GM18519 (cell line): Measurements from ENCODE around the gene SLC35A2.

Experiments used
- ATAC-seq: cut with Tn5 transposase; IDR thresholded peaks from one replicate; pipeline ENCODE4 v1.9.1; 2021; ENCODE audit warnings: mild to moderate bottlenecking, moderate library complexity; ENCODE audit not compliant: unreplicated experiment, low FRiP score

The SLC35A2 gene

DNA sequence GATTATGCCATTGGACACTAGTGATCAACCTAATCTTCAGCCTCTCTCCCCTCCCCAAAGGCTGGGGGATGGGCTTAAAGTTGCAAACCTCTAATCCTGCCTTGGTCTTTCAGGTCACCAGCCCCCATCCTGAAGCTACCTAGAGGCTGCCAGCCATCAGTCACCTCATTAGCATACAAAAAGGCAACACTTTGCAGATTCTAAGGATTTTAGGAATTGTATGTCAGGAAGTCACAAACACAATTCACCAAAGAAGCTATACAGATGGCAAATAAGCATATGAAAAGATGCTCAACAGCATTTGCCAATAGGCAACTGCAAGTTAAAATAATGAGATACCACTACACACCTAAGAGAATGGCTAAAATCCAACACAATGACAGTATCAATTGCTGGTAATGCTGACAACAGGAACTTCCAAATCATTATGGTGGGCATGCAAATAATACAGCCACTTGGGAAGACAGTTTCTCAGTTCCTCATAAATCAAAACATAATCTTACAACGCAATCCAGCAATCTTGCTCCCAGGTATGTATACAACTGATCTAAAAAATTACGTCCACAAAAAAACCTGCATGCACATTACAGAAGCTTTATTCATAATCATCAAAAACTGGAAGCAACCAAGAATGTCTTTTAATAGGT, 16.4 kb upstream of the SLC35A2 start:
- ATAC-seq = no peak

DNA sequence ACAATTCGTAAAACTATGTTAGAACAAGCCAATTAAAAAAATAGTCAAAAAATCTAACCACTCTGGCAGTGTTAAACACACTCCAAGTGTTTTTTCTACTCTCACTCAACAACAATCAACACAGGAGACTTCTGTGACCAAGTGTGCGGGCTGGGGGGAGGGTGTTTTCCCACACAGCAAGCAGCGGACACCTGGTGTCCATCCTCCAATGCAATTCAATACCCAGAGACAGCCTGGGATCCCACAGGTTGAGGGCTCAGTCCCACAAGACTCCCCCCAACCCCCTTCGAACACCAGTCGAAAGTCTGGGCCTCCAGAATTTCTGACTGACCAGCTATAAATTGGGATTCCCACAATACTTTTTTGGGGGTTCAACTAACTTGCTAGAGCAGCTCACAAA, 15.7 kb upstream of the SLC35A2 start:
- ATAC-seq = no peak

DNA sequence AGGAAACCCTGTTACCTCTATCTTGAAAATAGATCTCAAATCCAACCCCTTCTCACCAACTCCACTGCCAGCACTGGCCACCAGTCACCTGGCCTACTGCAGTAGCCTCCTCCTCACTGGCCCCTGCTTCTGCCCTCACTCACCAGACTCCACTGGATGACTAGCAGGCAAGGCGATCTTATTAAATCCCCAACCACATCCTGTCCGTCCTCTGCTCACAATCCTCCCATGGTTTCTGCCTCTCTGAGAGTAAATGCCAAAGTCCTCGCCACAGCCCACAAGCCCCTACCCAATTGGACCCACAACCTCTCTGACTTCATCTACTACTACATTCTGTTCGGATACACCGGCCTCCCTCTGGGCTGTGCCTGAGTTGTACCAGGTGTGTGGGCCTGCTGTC, 12.8 kb upstream of the SLC35A2 start:
- ATAC-seq = no peak

DNA sequence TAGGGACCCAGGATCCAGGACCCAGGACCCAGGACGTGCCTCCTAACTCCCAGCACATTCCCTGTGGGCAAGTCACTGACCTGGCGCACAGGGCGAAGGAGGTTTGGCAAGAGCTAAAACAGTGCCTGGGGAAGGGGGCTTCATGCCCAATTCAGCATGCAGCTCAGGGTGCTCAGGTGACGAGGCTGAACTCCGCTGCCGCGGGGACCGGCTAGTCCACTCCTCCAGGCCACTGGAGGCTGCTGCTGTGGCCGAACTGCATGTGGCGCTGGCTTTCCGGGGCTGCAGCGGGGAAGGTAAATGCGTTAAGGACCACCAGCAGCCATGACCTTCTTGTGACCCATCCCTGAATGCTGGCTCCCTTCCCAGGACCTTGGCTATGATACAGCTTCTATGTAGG, 12.3 kb upstream of the SLC35A2 start:
- no peak for ATAC-seq

DNA sequence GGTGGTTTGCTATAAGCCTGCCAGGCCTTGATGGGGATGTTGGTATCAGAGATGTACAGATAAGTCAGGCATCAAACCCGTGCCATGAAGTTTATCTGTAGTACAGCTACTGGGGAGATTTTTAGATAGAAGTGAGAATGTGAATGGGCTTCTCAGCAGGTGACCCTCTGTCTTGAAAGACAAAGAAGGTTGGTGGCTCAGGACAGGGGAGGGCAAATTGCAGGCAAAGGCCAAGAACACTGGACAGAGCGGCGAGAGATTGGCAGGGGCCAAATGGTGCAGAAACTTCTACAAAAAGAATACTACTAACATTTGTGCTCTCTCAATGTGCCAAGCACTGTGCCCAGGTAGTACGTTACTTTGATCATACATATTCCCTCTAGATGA, 9.3 kb upstream of the SLC35A2 start:
- ATAC-seq = no peak

DNA sequence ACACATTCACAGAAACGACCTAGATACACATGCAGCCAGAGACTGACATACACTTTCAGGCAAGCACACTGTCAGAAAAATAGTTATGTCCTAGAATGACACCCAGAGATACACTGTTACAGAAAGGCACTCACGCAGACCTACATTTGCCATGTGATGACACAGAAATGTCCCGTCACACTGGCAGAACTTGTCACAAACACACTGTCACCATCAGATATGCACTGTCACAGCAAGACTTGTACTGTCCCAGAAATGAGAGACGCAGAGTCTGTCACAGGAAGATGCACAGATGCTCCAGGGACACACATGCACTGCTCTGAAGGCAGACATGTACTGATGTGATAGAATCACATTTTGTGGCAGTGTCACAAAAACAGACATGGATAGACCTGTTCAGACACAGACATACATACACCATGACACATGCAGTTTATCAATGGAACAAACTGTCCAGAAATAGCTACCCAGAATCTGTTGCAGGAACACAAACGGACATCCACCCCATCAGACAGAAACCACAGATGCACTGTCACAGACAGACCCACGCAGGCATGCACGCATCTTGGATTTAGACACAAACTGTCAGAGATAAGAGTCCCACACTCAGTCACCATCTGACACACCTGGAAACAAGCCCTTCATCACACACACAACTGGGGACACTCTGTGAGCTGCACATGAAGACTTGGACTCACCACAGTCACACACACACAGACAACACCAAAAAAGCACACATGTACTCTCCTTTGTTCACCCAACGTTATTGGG, 8.7 kb upstream of the SLC35A2 start:
- no peak for ATAC-seq

DNA sequence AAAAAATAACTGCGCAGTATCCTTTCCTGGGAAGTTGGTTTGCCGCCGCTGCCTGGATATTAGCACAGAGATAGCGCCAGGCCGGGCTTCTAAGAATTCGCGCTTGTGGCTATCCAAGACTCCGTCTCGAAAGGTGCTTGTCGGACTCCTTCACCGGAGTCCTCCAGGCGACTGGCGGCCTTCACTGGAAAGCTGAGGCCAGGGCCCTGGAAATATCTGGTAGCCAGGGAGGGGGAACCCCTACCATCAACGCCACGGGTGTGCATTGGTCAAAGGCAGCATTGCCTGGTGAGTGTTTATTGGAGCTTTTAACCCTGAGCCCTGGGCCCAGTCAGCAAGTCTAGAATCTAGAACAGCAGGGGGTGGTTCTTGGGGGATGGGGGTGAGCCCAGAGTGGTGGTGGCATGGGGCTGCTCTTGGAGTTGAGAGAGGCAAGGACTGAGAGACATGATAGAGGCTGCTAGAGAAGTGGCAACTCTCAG, 8.0 kb upstream of the SLC35A2 start:
- no peak for ATAC-seq

DNA sequence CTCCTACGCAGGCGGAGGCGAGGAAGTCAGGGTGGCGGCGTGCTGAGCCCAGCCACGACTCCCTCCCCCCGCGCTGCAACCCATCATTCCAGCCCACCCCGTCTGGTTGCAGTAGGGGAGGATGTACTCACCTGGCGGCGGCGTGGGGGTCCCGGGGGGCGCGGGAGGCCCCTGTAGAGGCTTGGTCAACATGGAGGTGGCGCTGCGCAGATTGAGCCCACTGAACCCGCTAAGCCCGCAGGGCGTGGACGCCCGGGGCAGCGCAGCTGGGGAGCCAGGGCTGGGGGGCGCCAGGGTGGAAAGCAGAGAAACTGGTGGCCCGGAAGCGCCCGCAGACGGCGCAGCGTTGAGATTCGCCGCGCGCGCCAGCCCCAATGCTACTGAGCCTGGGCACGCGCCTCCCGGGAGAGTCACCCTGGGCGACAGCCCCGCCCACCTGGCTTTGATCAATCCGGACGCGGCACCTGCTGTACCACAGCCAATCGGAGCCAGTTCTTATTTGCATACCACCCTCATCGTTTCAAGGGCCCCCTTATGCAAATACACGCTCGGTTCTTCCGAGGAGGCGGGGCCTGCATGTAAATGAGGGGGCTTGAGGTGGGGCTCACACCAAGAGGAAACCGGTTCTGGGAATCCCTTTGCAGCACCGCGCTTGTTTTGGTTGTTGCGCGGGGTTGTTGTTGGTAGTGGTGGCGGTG, 7.3 kb upstream of the SLC35A2 start, which contains the start of gene PIM2:
Gene PIM2, minus strand, starts transcription at position 382 of the 698 bp plus-strand sequence. Its CDS starts 190 bp downstream, at position 192.
- ATAC-seq = peak; percentile 63

DNA sequence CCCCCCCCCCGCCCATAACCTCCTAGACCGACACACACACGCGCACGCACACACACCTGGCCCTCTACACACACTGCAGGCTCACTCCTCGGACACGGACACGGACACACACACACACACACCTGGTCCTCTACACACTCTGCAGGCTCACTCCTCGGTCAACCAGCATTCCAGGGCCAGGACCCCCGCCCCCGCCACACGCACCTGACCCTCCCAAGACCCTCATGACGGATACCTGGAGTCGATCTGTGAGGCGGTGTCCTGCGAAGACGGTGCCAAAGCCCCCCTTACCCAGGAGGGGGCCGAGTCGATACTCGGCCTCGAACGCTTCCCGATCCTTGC, 6.8 kb upstream of the SLC35A2 start:
- ATAC-seq = no peak

DNA sequence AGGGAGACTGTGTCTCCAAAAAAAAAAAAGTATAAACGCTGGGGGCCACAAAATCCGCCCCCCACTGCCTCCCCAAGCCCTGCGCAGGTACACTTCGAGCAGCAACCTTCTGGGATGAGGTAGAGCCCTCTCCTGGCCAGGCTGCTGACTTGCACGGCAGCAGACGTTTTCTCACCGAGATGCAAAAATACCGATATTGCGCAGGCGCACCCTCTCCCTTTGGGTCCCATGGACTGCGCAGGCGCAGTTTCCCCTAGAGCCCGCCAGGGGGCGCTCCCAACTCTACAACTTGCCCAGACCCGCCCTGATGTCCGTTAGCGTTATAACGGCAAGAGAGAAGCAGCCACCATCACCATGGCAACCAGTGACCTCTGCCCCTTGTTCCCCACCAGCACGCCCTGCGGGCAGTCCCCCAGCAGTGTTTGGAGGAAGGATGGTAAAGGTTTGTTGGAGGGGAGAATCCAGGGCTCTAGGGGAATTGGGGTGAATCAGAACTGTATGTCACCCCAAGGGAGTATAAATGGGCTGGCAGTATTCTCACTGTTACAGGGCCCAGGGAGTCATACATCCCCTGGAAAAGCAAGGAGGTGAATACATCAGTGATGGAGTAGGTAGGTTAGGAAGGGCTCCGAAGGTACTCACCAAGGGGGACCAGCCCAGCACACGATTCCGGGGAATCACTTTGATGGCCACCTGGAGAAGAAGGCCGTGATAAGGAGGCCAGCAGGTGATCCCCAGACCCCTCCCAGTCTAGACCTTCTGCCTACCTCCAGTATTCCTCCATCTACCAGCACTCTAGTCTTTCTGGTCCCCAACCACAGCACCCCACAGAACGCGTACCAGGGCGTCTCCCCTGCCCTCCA, 5.9 kb upstream of the SLC35A2 start:
- ATAC-seq = no peak

DNA sequence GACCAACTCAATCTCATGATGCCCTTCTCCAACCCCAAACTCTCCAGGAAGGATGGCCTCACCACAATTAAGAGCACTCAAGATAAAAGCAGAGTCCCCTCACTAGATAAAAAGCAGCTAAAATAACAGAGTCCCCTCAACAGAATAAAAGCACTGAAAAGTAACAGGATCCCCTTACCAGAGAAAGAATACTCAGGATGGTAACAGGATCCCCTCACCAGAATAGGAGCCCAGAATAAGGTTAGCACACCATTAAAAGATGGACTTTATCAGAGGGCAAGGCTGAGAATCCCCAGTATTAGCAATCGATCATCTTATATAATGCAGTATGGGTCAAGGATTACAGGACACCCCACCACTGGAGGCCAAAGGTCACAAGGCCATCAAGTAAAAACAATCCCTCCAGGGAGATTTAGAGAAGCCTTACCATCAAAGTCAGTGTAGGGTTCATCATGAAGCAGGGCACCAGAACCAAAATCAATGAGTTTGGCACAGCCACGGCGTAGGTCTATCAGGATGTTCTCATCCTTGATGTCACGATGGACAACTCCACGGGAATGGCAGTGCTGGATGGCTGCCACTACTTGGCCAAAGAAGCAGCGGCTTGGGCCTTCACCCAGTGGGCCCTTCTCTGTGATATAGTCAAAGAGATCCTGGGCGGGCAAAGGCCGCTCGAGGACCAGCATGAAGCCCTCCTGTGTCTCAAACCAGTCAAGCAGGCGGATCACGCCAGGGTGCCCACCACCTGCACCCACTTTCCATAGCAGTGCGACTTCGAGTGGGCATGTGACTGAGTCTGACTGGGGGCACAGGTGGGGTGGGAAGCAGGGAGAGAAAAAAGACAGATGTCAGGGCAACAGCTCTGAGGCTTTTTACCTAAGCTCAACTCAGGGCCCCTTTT, 3.4 kb upstream of the SLC35A2 start:
- no peak for ATAC-seq

DNA sequence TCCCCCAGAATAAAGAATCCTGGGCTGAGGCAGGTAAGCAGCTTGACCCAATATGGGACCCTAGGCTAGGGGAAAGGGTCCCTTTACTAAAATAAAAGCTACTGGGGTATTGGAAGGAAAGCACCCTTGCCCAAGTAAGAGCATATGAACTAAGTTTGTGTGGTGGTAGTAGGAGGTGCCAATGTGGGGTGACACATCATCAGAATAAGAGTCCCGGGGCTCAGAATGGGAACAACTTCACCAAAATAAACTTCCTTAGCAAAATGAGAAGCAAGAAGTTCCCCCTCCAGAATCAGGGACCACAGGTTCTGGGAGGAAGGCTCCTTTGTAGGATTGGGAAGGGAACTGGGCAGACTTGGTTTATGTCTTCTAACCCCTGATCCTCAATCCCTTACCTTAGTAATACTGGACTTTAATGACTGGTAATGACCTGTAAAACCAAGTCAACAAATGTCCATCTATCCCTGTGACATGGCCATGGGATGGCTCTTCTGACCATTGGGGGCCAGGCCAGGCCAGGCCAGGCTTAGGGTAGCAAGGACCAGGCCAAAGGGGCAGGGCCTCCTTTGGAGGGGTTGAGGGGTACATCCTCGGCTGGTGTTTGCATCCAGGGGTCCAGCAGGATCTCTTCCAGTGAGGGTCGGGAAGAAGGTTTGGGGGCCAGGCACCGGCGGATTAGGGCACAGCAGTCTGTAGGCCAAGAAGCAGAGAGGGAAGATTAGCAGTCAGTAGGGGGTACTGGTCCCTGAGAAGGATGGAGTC, 2.3 kb upstream of the SLC35A2 start:
- ATAC-seq = no peak

DNA sequence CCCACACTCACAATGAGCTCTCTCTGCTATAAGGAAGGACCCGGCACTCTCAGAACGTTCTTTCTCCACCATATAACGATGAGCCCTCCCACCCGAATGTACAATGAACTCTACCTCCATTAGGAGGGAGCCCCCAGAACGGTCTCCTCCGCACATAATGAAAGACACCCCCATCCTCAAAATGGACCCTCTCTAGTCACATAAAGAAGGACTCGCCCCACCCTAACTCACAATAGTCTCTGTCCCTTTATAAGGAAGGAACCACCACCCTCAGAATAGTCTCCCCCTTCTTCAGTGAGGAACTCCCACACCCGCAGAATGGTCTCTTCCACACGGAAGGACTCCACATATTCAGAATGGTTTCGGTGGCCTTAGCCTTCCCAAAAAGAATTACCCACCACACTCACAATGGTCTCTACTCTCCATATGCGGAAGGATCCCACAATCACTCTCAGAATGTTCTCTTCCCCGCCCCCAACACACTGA, 477 bp downstream of the SLC35A2 start:
- no peak for ATAC-seq

DNA sequence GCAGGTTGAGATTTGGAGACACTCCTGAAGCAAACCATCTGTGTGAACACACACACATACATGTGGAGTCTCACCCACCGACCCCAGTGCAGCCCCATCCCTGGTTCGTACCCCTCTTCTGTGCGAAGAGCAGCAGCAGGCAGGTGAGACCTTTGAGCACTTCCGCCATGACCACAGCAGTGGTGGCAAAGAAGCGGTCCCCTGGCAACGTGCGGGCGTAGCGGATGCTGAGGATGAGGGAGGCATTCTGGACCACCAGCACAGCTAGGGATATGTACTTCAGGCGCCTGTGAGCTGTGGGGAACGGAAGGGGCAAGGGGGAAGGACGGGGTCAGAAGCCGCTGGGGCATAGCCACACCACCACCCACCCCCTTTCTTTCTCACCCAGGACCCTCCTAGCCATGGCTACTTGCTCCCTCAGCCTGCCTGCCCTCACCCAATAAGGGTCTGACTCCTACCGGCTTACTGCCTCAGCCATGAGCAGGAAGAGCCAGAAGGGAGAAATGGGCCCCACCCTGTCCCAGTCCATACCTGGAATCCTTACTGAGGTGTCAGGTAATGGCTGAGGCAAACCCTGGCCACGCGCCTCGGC, 1.6 kb downstream of the SLC35A2 start:
- no peak for ATAC-seq

DNA sequence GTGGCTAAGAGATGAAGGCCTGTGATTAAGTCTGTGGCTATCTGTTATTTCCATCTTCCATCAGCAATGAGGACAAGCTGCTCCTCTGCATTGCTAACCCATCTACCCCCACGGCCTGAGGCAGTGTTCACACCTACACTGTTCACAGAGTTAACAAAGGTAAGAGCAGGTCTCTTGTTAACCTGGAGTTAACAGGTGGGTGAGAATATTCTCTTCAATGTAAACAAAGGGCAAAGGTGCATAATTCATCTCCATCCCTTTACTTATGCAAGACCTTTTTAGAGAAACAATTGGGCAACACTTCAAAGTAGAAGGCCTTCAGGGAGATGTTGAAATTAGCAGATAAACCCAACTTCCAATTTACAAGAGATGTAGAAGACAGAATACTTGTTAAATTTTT, 2.8 kb downstream of the SLC35A2 start:
- ATAC-seq = no peak

DNA sequence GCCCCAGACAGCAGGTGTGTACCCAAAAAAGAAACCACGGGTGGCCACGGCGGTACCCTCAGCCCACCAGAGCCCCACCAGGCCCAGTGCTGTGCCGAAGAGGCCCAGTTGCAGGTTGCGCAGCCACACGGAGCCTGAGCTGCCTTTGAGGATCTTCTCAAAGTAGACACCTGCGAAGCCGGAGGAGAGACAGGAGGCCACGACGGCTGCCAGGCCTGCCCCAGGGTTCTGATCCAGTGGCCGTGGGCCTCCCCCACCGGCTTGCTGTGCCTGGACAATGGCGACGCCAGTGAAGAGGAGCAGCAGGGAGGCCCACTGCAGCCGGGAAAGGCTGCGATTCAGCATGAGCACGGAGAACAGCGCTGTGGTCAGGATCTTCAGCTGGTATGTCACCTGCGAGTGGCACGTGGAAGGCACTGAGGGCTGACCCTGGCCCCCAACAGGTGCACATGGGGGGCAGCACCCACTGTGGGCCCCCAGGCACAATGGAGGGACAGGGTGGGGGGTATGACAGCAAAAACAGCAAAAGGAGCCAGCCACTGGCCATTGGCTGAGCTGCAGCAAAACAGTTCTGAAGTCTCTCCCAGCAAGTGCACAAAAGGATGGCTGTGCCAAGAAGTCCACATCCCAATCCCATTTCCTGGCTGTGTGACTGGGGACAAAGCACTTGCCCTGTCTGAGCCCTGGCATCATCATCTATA, 6.2 kb downstream of the SLC35A2 start:
- no peak for ATAC-seq

DNA sequence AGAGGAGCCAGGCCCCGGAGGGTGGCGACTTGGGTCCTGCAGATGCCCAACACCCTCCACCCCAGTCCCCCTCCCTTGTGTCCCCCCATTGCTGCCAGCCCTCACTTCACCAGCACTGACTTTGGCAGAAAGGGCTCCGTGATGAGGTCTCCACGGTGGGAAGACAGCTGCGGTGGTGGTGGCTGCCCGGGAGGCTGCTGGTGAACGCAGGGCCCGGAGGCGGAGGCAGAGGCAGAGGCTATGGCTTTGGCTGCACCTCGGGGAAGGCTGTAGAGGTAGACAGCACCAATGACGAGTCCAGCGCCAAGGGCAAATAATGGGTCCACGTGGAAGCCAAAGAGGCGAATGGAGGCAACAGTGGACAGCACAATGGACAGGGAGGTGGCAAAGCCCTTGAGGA, 6.8 kb downstream of the SLC35A2 start:
- ATAC-seq = no peak

DNA sequence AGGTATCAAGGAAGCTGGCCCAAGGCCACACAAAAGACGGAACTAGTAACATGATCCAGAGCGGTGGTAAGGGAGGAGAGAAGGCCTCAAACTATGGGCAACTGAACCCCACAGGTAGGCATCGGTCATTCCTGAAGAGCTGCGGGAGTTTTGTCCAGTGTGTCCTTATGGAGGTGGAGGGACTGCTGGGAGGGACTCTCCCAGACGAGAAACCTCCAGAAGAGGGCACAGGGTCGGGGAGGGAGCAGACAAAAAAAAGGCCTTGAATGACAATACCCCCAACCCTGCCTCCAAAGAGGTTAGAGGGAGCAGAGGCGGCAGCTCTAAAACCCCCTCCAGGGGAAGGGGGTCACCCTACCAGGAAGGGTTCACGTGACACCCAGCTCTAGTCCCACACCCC, 7.3 kb downstream of the SLC35A2 start:
- no peak for ATAC-seq
